ENCODE results near the gene HS1BP3. TPM values are rescaled to one million over a fixed set of nuclear protein-coding genes. Genes with fewer than 3 reads are reported as not detected.

Gene HS1BP3
- polyA plus RNA-seq, 2 of the 4 experiments (the other 2 are of a cell fraction) = 12.4 to 23.5 TPM

DNA sequence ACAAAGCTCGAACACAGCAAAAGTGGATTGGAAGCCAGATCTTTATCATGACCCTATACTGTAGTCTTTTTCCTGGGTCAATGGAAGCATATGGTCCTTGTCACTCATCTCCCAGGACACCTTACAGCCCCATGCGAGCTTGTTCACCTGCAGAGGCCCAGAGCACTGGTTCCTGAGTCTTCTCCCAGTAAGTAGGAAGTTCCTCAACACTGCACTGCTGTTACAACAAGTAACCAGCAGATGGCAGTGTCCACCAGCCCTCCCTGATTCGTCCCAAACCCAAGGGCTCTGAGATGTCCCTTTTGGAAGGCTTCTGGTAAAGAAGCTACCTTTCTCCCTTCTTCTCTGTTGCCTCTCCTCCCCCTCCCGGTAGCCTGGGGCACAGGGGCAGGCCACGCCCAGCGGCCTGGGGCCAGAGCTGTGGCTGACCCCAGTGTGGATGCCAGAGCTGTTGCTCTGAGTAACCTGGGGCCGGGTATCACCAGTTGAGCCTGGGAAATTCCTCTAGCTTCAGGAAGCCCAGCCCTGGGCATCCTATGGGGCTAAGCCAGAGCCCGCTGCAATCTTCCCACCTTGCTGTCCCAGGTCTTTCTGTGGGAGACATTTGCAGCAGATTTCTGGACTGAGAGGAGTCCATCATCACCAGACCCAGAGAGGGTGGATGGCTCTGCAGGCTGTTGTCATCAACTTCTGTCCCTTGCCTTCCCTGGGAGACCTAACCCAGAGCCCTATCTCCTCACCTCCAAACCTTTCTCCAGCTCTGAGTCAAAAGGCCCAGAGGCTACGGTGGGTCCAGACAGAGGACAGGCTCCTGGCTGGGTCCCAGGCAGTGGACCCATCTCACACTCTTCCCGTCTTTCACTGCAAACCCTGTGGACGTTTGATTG lies 10.8 kb upstream of the HS1BP3 start:
- Histone ChIP-seq H3K4me2 (no peak overlapping the region), H3K4me3 (no peak overlapping the region), H3K27ac (no peak overlapping the region), H3K4me1 (peaks cover 15% of the 10 kb centered on the region; the same call in 2 of the 3 replicates), H3K9me3 (no peaks in the 10 kb centered on the region)
- ATAC-seq = peak; percentile 57 to 79
- 25% methylated on average over 9 of the region's 11 CpGs for WGBS (ENCODE audit: missing lambda C conversion rate)
- FAIRE-seq = peak; percentile 99
- ChIA-PET POLR2A (interaction anchor here (1.0 to 1.3 kb wide), 3 partner anchors 10 to 301 kb away, joined by 4 to 7 read pairs (median 5); partner anchors contain the start of gene HS1BP3), CTCF (interaction anchor here (0.5 to 10.0 kb wide), 119 partner anchors 10 to 643 kb away, joined by 3 to 352 read pairs (median 4); partner anchors contain the start of genes APOB, HS1BP3, LDAH and RHOB)
- DNase-seq (ENCODE audit: low read depth in 1 of 2, low spot score in 1 of 2) = peak; percentile 83 to 86
- TF ChIP-seq POLR2A (IDR thresholded peaks at IDR 0.05; ENCODE audit: low read length) (no peak), SMC3 (IDR thresholded peaks at IDR 0.05) (peak; percentile 95), RAD21 (conservative IDR thresholded peaks at IDR 0.05 in 1 of 2, IDR thresholded peaks at IDR 0.05 in 1 of 2) (peak; percentile 97 to 99), CTCF (IDR thresholded peaks at IDR 0.05) (peak; percentile 97), KDM1A (IDR thresholded peaks at IDR 0.05; ENCODE audit: low read depth) (no peak), CHD4 (IDR thresholded peaks at IDR 0.05; ENCODE audit: borderline replicate concordance) (peak; percentile 92; the same call in 1 of the 2 replicates)

- no peak for TF ChIP-seq JUNB (IDR thresholded peaks at IDR 0.05)
- no peak for TF ChIP-seq NR3C1 (IDR thresholded peaks at IDR 0.05)
- no peak for TF ChIP-seq HOXA7 (CRISPR knock-in tag; IDR thresholded peaks at IDR 0.05)
- TF ChIP-seq FOSB (CRISPR knock-in tag; IDR thresholded peaks at IDR 0.05) = no peak
- TF ChIP-seq CHD4 (IDR thresholded peaks at IDR 0.05; ENCODE audit: borderline replicate concordance) = no peak
- TF ChIP-seq ZNF302 (CRISPR knock-in tag; IDR thresholded peaks at IDR 0.05) = no peak
- TF ChIP-seq CHD2 (IDR thresholded peaks at IDR 0.05; ENCODE audit: low read length, partially characterized antibody) = no peak
- TF ChIP-seq PBX3 (IDR thresholded peaks at IDR 0.05) = no peak
- TF ChIP-seq, protein P1, sequence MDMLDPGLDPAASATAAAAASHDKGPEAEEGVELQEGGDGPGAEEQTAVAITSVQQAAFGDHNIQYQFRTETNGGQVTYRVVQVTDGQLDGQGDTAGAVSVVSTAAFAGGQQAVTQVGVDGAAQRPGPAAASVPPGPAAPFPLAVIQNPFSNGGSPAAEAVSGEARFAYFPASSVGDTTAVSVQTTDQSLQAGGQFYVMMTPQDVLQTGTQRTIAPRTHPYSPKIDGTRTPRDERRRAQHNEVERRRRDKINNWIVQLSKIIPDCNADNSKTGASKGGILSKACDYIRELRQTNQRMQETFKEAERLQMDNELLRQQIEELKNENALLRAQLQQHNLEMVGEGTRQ (IDR thresholded peaks at IDR 0.05) = no peak
- TF ChIP-seq SREBF2 (IDR thresholded peaks at IDR 0.05) = no peak
- no peak for TF ChIP-seq CTCF (IDR thresholded peaks at IDR 0.05)
- TF ChIP-seq EHF (CRISPR knock-in tag; IDR thresholded peaks at IDR 0.05) = no peak
- no peak for TF ChIP-seq ESRRA (IDR thresholded peaks at IDR 0.05; ENCODE audit: borderline replicate concordance, low read length)
- TF ChIP-seq RAD21 (conservative IDR thresholded peaks at IDR 0.05 in 1 of 2, IDR thresholded peaks at IDR 0.05 in 1 of 2) = no peak
- H3K4me1 ChIP-seq = peaks cover 8% of the 10 kb centered on the region; the same call in 2 of the 3 replicates
These were observed 9.9 kb upstream of the HS1BP3 start for GRCh38 chr2:20660506-20661420.

More at GRCh38 chr2:20660506-20661420, 9.9 kb upstream of the HS1BP3 start:
- 41% methylated on average over 8 of the region's 8 CpGs for WGBS (ENCODE audit: missing lambda C conversion rate)
- ChIA-PET POLR2A (interaction anchor here (0.7 to 1.3 kb wide), 4 partner anchors 10 to 302 kb away, joined by 3 to 7 read pairs (median 4); partner anchors contain the start of gene HS1BP3), CTCF (interaction anchor here (0.6 to 10.0 kb wide), 103 partner anchors 9 to 538 kb away, joined by 3 to 352 read pairs (median 5); partner anchors contain the start of genes APOB, HS1BP3, LDAH and RHOB)
- H3K9me3 ChIP-seq = no peaks in the 10 kb centered on the region
- ATAC-seq (no peak), DNase-seq (ENCODE audit: low read depth in 1 of 2, low spot score in 1 of 2) (no peak), FAIRE-seq (no peak)
- no peak overlapping the region for H3K4me3 ChIP-seq
- no peak overlapping the region for H3K4me2 ChIP-seq
- H3K27ac ChIP-seq = no peak overlapping the region

All from A549 (cell line).